NT2/D1 (cell line): ENCODE data around the gene LCP2.

ENCODE experiments used
- SUZ12 ChIP-seq: IDR thresholded peaks from 2 replicates; pipeline ENCODE4 v1.6.1; 2011; ENCODE audit not compliant: insufficient read length, insufficient read depth; ENCODE audit errors: extremely low read depth
- YY1 ChIP-seq: IDR thresholded peaks from 2 replicates; pipeline ENCODE4 v1.6.1; 2011; ENCODE audit not compliant: insufficient read length, insufficient read depth
- ZNF274 ChIP-seq: IDR thresholded peaks from 2 replicates; pipeline ENCODE4 v1.6.1; 2011; ENCODE audit warnings: mild to moderate bottlenecking, low read depth, low read length

DNA sequence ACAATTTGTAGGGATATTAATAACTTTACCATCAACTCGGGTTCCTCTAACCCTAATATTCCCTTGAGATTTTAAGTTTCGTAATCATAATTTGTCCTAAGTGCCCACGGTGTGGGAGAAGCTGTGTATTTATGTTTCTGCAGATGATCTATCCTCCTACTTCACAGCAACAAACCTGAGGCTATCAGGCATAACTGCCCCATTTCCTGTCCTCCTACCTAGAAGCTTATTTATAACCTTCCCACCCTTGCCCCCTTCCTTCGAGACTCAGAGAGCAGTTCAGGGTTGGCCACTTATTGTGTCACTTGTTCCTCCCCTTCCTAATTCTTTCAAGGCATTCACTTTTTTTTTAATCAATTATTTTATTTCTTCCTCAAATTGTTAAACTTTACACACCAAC, 29.6 kb upstream of the LCP2 start:
- no peak for TF ChIP-seq YY1
- TF ChIP-seq ZNF274, result no peak
- no peak for TF ChIP-seq SUZ12
